ENCODE data around the gene LYPD6B.

LYPD6B gene

DNA sequence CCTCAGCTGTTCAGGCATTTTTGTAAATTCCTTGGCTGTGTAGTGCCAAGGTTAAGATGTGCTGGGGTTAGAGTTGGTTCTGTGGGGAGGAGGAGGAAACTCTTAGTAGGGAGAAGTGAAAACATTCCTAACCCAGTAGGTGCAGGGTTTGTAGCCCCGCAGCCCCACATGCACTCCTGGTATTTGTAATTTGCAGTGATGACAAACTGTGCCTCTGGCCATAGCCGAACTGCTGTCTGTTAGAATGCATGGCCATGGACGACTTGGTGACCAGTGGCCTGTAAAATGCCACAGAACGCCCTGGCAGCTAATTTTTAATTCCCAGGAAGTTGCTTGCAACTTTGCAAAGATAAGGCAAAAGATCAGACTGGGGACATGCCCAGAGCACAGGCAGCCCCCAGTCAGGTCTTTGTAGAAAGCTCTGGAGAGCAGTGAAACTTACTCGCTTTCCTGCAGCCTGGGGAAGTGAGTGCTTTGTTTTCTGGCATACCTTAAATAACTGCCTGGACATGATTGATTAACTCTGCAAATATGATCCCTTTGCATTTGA is 38.4 kb downstream of the LYPD6B start:
- H3K27ac ChIP-seq, result no peak overlapping the region
- TF ChIP-seq ZFX (IDR thresholded peaks at IDR 0.05), result no peak
- TF ChIP-seq, protein P1, sequence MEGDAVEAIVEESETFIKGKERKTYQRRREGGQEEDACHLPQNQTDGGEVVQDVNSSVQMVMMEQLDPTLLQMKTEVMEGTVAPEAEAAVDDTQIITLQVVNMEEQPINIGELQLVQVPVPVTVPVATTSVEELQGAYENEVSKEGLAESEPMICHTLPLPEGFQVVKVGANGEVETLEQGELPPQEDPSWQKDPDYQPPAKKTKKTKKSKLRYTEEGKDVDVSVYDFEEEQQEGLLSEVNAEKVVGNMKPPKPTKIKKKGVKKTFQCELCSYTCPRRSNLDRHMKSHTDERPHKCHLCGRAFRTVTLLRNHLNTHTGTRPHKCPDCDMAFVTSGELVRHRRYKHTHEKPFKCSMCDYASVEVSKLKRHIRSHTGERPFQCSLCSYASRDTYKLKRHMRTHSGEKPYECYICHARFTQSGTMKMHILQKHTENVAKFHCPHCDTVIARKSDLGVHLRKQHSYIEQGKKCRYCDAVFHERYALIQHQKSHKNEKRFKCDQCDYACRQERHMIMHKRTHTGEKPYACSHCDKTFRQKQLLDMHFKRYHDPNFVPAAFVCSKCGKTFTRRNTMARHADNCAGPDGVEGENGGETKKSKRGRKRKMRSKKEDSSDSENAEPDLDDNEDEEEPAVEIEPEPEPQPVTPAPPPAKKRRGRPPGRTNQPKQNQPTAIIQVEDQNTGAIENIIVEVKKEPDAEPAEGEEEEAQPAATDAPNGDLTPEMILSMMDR (conservative IDR thresholded peaks at IDR 0.05), result no peak

DNA sequence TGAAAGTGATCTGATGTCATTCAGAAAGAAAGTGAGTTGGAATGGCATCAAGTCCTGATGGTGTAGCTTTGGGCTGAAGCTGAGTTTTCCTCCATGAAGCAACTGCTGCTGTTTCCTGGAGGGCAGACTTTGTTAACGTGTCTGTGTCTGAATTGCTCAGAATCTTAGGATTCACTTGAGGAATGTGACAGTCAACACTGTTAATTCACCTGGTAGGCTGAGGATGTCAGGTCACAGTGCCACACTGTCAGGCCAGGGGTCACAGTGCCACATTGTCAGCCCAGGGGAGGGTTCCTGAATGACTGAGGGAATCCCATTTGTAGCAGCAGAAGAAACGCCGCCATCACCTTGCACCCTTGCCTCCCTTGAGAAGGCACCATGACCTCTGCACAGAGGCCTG is 39.4 kb downstream of the LYPD6B start:
- H3K27ac ChIP-seq, result no peak overlapping the region

DNA sequence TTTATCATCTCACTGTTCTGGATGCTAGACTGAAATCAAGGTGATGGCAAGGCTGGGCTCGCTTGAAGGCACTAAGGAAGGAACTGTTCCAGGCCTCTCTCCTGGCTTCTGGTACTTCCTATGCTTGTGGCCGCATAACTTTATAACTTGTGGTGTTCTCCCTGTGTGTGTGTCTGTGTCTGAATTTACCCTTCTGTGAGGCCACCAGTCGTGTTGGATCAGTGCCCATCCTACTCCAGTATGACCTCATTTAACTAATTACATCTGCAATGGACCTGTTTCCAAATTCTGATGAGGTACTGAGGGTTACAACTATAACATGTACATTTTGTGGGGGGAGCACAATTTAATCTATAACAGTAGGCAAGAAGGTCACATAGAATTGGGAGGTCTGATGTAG is 41.6 kb downstream of the LYPD6B start:
- peak overlapping the region; percentile 64 for H3K27ac ChIP-seq
- TF ChIP-seq ZFX (IDR thresholded peaks at IDR 0.05), result no peak

More for the DNA sequence above, 39.4 kb downstream of the LYPD6B start:
- TF ChIP-seq, protein P1 (conservative IDR thresholded peaks at IDR 0.05), result no peak
- no peak for TF ChIP-seq ZFX (IDR thresholded peaks at IDR 0.05)

DNA sequence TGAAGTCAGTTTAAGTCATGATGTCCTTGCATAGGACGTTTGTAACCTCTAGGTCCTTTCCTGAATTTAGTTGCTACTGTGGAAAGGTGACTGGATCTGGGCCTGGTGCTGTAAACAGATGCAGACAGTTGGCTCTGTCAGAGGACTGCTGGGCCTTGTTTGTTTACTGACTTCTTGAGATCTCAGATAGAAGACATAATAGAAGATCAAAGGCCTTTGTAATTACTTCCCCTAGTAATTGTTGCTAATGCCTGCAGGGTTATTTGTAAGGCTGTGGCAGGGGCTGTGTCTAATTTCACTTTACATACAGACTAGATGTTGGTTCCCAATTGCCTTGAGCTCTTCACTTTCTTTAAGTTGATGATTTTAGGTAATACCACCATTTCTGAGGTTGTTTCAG is 42.5 kb downstream of the LYPD6B start:
- H3K27ac ChIP-seq, result peak overlapping the region; percentile 64

DNA sequence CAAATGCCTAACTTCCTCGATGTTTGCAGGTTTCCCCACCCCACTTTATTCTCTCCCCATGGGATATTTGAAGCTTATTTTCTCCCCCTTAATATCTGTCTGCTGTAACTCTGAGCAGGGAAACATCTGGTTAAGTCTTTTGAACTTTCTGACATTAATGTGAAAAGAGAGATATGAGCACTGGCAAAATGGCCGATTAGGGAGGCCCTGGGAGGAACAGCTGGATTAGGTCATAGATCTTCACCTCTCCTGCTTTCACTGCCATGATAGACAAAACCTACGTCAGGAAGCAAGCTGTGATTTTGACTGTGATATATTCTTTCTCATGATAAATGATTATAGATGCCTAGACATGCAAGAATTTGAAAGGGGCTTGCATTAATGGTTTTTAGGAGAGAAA is 43.6 kb downstream of the LYPD6B start:
- no peak for TF ChIP-seq ZFX (IDR thresholded peaks at IDR 0.05)
- TF ChIP-seq, protein P1 (conservative IDR thresholded peaks at IDR 0.05), result no peak
- no peak overlapping the region for H3K27ac ChIP-seq

More for the DNA sequence above, 42.5 kb downstream of the LYPD6B start:
- TF ChIP-seq ZFX (IDR thresholded peaks at IDR 0.05), result no peak
- TF ChIP-seq, protein P1 (conservative IDR thresholded peaks at IDR 0.05), result no peak

DNA sequence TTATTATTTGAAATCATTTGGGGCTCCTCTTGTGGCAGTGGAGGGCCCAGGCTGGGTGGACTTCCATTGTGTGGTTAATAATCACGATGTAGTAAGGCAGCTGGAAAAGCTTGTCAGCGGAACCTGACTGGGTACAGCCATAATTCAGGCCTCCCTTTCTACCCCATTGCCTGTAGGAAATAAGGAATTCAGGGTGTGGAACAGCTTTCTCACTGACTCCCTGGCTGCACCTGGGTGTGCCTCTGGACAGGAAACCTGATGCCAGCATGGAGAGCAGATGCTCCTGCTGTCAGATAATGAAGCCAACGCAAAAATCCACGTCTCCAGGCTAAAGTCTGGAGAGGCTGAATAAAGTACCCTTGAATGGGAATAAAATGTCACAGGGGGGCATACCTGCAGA is 44.2 kb downstream of the LYPD6B start:
- no peak overlapping the region for H3K27ac ChIP-seq
- TF ChIP-seq ZFX (IDR thresholded peaks at IDR 0.05), result no peak
- TF ChIP-seq, protein P1 (conservative IDR thresholded peaks at IDR 0.05), result no peak

DNA sequence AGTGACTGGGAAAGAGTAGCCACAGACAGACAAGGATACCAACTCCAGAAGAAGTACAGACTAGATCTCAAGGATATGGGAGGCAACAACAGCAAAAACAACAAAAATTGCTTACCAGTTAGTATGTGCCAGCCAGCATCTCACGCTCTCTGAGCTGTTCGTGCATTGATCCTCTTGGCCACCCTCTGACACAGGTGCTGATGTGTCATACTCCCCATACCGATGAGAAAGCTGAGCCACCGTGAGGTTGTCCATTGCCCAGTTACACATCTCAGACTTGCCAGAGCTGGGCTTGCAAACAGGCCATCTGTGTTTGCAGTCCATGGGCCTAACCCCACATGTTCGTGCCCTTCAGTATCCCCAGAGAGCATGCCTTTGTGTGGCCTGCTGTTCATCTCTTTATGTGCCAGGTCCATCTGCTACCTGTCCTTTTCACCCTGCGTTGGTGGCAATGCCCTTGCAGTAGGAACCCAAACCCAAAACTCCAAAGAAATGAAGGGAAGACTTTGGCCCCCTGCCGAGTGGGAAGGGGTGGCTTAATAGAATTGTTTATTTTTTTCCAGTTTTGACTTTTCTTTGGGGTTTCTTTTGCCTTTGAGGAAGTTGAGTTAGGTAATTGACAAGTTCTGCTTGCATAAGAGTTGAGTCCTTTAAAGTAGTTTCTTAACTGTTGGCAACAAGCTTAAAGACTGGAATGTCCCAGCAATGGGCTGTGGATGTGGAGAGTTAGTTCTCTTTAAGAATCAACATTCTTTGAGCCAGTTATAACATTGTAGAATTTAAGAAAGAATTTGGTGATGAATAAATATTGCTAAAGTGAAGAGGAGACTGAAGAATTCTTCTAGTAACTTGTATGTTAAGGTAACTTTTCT is 46.7 kb downstream of the LYPD6B start:
- no peak for TF ChIP-seq ZFX (IDR thresholded peaks at IDR 0.05)
- TF ChIP-seq, protein P1 (conservative IDR thresholded peaks at IDR 0.05), result no peak
- H3K27ac ChIP-seq, result no peak overlapping the region

Measured in C4-2B (cell line).